Bronchial smooth muscle cell (primary cell): ENCODE data around the gene USP21. TPM values are rescaled to one million over a fixed set of nuclear protein-coding genes. Genes with fewer than 3 reads are reported as not detected.

Experiments
- total RNA-seq: library from RNA; depleted of rRNA; stranded (reverse); fragments of >200 nt; gene quantifications from 2 replicates; pipeline ENCODE4 v1.2.1, GENCODE V29; 2014

Gene USP21
- 4.8 and 5.5 TPM in 2 replicates for total RNA-seq

GRCh38 chr1:161159087-161159912, at the start of gene USP21:
USP21 (plus strand) TSS chr1:161159500; CDS start chr1:161160641, 1,141 bp downstream.

DNA sequence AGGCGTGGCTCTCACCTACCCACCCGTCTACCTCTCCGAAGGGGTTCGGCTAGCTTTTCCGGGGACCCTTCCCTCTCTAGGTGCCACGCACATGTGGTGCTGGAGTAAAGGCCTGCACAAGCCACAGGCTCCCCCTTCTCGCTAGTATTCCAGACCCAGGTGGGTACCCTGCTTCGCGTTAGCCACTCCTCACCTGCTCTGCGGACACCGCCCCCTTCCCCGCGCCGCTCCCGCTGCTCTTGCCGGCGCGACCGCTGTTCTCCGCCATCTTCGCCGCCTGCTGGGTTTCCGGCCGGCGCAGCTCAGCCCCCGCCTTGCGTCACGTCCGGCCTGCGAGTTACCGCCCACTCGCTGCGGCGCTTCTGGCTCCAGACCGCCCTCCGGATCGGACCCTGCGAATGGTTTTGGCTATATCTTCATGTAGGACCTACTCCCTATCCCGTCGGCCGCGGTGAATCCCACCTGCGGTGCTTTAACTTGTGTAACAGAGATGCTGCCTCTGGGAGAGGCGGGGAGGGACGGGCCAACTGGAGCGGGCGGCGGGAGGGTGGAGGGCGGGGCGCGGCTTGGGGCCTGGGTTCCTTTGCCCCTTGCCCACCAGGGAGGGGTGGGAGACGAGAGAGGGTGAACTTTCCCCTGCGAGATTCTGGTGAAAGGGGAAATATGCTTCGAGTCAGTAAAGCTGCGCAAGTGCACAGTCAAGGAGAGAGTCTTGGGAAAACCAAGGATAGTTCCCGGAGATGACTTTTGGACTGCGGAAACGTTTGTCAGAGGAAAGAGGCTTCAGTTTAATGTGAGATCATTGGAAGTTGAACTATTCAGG, 41.3 kb upstream of the USP21 start, which contains the start of the genes NIT1 and PFDN2:
NIT1 (plus strand) TSS at position 347 of the 823 bp plus-strand sequence; CDS start at position 419, 72 bp downstream.
PFDN2 (minus strand) TSS at position 279 of the 823 bp plus-strand sequence; CDS start at position 268, 11 bp downstream.

GRCh38 chr1:161132410-161133219, 26.7 kb upstream of the USP21 start, which contains the start of gene DEDD:
DEDD (minus strand) TSS chr1:161132667; CDS start chr1:161124462, 8,205 bp downstream.

GRCh38 chr1:161153682-161154337, 5.5 kb upstream of the USP21 start, which contains the start of gene UFC1:
UFC1 (plus strand) TSS chr1:161153978; CDS start chr1:161153998, 20 bp downstream.

DNA sequence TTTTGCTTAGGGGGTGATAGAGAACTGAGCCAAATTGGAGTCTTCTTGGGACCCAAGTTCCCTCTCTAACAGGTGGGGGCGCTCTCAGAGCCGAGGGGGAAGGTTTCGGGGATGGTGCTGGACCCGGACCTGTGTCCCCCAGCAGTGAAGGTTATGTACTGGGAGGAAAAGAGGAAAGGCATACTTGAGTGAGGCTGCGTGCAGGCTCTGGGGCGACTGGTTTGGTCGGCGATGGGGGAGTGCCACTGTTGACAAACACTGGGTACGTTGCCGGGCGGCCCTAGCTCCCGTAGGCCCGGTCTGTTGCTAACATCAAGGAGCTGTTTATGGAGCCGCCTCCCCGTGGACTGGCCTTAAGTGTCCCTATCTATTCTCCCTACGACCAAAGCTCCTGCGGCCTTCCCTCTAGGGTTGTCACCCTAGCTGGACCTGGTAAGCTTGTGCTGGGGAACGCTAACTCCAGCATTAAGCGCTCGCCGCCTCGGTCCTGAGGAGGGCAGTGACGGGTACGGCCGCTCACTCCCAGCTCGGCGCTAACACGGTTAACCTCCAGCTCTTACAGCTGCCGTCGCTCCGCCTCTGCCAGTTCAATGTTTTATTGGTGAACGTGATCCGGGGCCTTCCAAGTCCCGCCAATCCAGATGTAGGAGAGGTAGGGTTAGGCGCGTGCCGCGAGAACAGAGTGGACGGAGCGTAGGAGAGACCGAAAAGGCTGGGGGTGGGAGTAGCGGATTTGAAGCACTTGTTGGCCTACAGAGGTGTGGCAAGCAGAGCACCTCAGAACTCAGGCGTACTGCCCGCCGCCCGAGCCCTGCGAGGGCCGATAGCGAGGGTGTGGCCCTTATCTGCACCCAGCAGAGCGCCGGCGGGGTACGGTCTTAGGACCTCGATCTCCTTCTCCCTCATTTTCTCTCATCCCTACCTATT, 6.7 kb downstream of the USP21 start, which contains the start of gene PPOX:
PPOX (plus strand) TSS at position 685 of the 927 bp plus-strand sequence. CDS start 422 bp downstream, outside the sequence.

GRCh38 chr1:161177112-161177935, 18.0 kb downstream of the USP21 start, which contains the start of gene B4GALT3:
B4GALT3 (minus strand) TSS chr1:161177507; CDS start chr1:161176060, 1,447 bp downstream.

DNA sequence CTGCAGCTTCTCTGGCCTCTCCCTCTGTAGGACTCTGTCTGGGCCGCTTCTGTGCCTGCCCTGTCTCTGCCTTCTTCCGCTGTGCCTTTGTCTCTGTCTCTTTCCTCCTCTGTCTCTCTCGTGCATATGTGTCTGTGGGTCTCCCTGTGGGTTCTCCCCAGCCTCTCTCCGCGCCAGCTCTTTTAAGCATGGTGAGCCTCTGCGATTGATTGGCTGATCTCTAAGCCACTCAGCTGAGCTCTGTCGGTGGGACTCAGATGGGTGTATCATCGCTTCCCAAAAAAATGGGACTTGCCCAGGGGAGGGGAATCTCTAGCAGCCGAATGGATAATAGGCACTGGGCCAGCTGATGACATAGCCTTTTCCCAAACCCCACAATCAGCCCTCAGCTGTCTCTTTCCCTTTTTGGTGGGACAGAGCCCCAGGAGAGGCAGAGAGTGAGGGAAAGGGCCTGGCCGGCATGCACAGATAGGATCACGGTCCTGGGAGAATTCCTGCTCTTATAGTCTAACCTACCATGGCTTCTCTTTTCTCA, 39.7 kb downstream of the USP21 start, which contains the start of gene ADAMTS4:
ADAMTS4 (minus strand) TSS at position 158 of the 535 bp plus-strand sequence. CDS start 427 bp downstream, outside the sequence.

DNA sequence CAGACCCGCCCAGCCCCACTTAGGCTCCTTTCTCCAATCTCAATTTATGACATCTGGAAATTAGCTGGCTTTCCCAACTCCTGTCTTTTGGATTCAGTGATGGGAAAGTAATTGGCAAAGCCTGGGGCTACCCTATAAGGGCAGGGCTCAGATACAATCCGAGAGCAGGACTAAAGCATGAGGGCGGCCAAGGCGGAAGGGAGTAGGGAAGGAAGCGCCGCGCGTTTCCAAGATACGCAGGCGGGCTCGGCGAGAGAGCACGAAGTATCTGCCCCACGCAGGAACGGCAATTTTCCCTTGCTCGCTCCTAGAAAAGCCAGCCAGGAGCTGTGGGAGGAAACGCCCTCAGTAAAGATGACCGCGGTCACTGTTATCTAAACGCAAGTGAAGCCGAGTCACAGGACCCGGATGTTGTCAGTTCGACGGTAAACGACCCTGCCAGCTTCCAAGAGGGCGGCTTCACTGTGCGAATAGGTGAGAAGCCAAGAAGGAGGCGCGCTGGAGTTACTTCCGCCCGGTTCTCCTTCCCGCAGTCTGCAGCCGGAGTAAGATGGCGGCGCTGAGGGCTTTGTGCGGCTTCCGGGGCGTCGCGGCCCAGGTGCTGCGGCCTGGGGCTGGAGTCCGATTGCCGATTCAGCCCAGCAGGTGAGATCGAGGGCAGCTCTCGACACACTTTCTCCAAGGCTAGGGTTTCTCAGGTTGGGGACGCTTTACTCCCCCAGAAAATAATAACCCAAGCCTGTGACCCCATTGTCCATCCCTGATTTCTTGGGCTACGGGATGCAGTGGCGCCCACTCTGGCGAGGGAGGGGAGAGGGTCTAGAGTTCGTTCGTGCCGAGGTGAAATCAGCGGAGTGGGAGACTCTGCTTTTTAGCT, 42.8 kb downstream of the USP21 start, which contains the start of gene NDUFS2:
NDUFS2 (plus strand) TSS at position 532 of the 877 bp plus-strand sequence; CDS start at position 551, 19 bp downstream.

DNA sequence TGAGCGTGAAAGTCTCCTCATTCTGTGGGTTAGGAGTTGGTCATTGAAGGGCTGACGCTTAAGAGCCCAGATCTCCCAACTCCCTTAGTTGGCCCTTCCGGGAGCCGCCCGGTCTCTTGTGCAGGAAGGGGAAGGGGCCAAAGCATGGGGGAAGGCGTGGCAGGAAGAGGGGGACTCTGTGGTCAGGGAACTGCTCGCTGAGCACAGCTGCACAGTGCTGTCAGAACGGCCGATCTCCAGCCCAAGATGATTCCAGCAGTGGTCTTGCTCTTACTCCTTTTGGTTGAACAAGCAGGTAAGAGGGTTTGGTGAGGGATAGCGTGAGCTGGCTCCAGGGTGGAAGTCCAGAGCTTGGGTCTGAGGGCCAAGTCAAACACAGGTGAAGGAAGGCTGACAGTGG, 55.8 kb downstream of the USP21 start, which contains the start of gene FCER1G:
FCER1G (plus strand) TSS at position 220 of the 400 bp plus-strand sequence; CDS start at position 247, 27 bp downstream.

Other genes with a start within 250 kb of the USP21 start
- gene ITLN2, start 204.7 kb upstream of the USP21 start, total RNA-seq, result not detected in 2 replicates
- gene F11R, start 138.3 kb upstream of the USP21 start, total RNA-seq, result 2.2 and 2.5 TPM in 2 replicates
- 0.60 and 15.4 TPM in 2 replicates for gene TSTD1, start 120.5 kb upstream of the USP21 start, total RNA-seq
- gene USF1, start 113.5 kb upstream of the USP21 start, total RNA-seq, result 85.6 and 125 TPM in 2 replicates
- gene ARHGAP30, start 89.6 kb upstream of the USP21 start, total RNA-seq, result under 0.01 and 0.09 TPM in 2 replicates
- gene NECTIN4, start 69.9 kb upstream of the USP21 start, total RNA-seq, result under 0.01 and 0.34 TPM in 2 replicates
- gene KLHDC9, start 61.1 kb upstream of the USP21 start, total RNA-seq, result 2.0 and 2.3 TPM in 2 replicates
- 49.8 and 54.0 TPM in 2 replicates for gene PFDN2, start 41.5 kb upstream of the USP21 start, total RNA-seq
- gene NIT1, start 41.4 kb upstream of the USP21 start, total RNA-seq, result 22.0 and 22.2 TPM in 2 replicates
- gene DEDD, start 26.8 kb upstream of the USP21 start, total RNA-seq, result 20.3 and 35.1 TPM in 2 replicates
- gene UFC1, start 5.5 kb upstream of the USP21 start, total RNA-seq, result 148 and 210 TPM in 2 replicates
- gene PPOX, start 6.9 kb downstream of the USP21 start, total RNA-seq, result 8.9 and 12.6 TPM in 2 replicates
- gene B4GALT3, start 18.0 kb downstream of the USP21 start, total RNA-seq, result 9.9 and 11.3 TPM in 2 replicates
- gene ADAMTS4, start 39.6 kb downstream of the USP21 start, total RNA-seq, result 1.1 and 1.4 TPM in 2 replicates
- 196 and 209 TPM in 2 replicates for gene NDUFS2, start 42.9 kb downstream of the USP21 start, total RNA-seq
- not detected in 2 replicates for gene FCER1G, start 55.8 kb downstream of the USP21 start, total RNA-seq
- gene APOA2, start 64.1 kb downstream of the USP21 start, total RNA-seq, result not detected in 2 replicates
- 9.0 and 10.9 TPM in 2 replicates for gene TOMM40L, start 66.6 kb downstream of the USP21 start, total RNA-seq
- not detected in 2 replicates for gene NR1I3, start 78.7 kb downstream of the USP21 start, total RNA-seq
- not detected in 2 replicates for gene PCP4L1, start 99.2 kb downstream of the USP21 start, total RNA-seq
- 0.77 and 1.4 TPM in 2 replicates for gene MPZ, start 150.5 kb downstream of the USP21 start, total RNA-seq
- 17.0 and 23.4 TPM in 2 replicates for gene SDHC, start 154.9 kb downstream of the USP21 start, total RNA-seq
- gene CFAP126, start 208.4 kb downstream of the USP21 start, total RNA-seq, result not detected in 2 replicates